Activated CD4-positive, alpha-beta T cell treated with anti-CD3 and anti-CD28 coated beads, Interleukin-2, amount 10 ng/mL, durations not matched to agents 7 days and 5 days (primary cell): ENCODE data around the gene NOS1AP. TPM values are rescaled to one million over a fixed set of nuclear protein-coding genes. Genes with fewer than 3 reads are reported as not detected.
"Not testable (repeated sequence)": the region's sequence is repeated elsewhere in the genome, so short reads cannot be mapped to it uniquely, and the experiment has no call there.

Experiments
- CTCF ChIA-PET: fragments of 350-600 bp; sonication (Branson Sonifier 250); formaldehyde crosslinking; loops from one replicate; lab custom pipeline; 2021; ENCODE audit warnings: antibody characterized with exemption; lab: Charles Lee
- POLR2A ChIA-PET: fragments of 350-600 bp; sonication (Branson Sonifier 250); formaldehyde crosslinking; loops from one replicate; lab custom pipeline; 2021; ENCODE audit warnings: antibody characterized with exemption; lab: Charles Lee
- DNase-seq: peaks from one replicate; pipeline ENCODE4 v3.0.0-alpha.2; 2020
- H3K27ac Mint-ChIP-seq: one replicate; pipeline ENCODE4 v1.8.0; 2021; ENCODE audit warnings: mild to moderate bottlenecking, moderate library complexity, mixed read lengths
- H3K27me3 Mint-ChIP-seq: one replicate; pipeline ENCODE4 v1.8.0; 2021; ENCODE audit warnings: mixed read lengths
- H3K36me3 Mint-ChIP-seq: one replicate; pipeline ENCODE4 v1.8.0; 2021; ENCODE audit warnings: low read depth, mixed read lengths
- H3K4me1 Mint-ChIP-seq: one replicate; pipeline ENCODE4 v1.8.0; 2021; ENCODE audit warnings: mixed read lengths
- H3K4me3 Mint-ChIP-seq: one replicate; pipeline ENCODE4 v1.8.0; 2021; ENCODE audit warnings: mild to moderate bottlenecking, moderate library complexity, mixed read lengths
- H3K9me3 Mint-ChIP-seq: one replicate; pipeline ENCODE4 v1.8.0; 2021; ENCODE audit warnings: mixed read lengths
- total RNA-seq, 2 experiments: library from RNA; stranded (reverse); gene quantifications; one replicate each; pipeline ENCODE4 v1.2.3, GENCODE V29; 2021

Gene NOS1AP
- total RNA-seq, 2 experiments from 2014 or later, result 0.06 TPM; not detected in 1

- DNase-seq, result no peak
- Mint-ChIP-seq H3K4me3 (no peak overlapping the region), H3K27me3 (peaks cover 26% of the 10 kb centered on the region), H3K9me3 (peaks cover 3% of the 10 kb centered on the region), H3K4me1 (no peaks in the 10 kb centered on the region), H3K27ac (no peak overlapping the region), H3K36me3 (no peaks in the 10 kb centered on the region)
- POLR2A ChIA-PET, result no interaction called here
- CTCF ChIA-PET, result no interaction called here
Observed at GRCh38 chr1:162080472-162081015, 11.1 kb downstream of the NOS1AP start.

- POLR2A ChIA-PET, result no interaction called here
- H3K27ac Mint-ChIP-seq, result no peak overlapping the region
- H3K4me1 Mint-ChIP-seq, result no peaks in the 10 kb centered on the region
- H3K36me3 Mint-ChIP-seq, result no peaks in the 10 kb centered on the region
- peaks cover 3% of the 10 kb centered on the region for H3K9me3 Mint-ChIP-seq
- CTCF ChIA-PET, result no interaction called here
- no peak for DNase-seq
- H3K4me3 Mint-ChIP-seq, result no peak overlapping the region
- H3K27me3 Mint-ChIP-seq, result peaks cover 21% of the 10 kb centered on the region
Observed at GRCh38 chr1:162081316-162081715, 11.8 kb downstream of the NOS1AP start.

GRCh38 chr1:162082080-162082479 is 12.6 kb downstream of the NOS1AP start:
- H3K9me3 Mint-ChIP-seq, H3K36me3 Mint-ChIP-seq, H3K4me3 Mint-ChIP-seq, CTCF ChIA-PET, DNase-seq, H3K4me1 Mint-ChIP-seq, H3K27ac Mint-ChIP-seq: not testable (repeated sequence)
- H3K27me3 Mint-ChIP-seq, result peaks cover 17% of the 10 kb centered on the region
- POLR2A ChIA-PET, result interaction anchor here (0.6 kb wide), 1 partner anchor 12 kb away, joined by 5 read pairs; no protein-coding TSS in a partner anchor

GRCh38 chr1:162083273-162083672 is 13.8 kb downstream of the NOS1AP start:
- no peak overlapping the region for H3K27ac Mint-ChIP-seq
- H3K27me3 Mint-ChIP-seq, result peaks cover 7% of the 10 kb centered on the region
- H3K36me3 Mint-ChIP-seq, result no peaks in the 10 kb centered on the region
- no peak for DNase-seq
- no peaks in the 10 kb centered on the region for H3K4me1 Mint-ChIP-seq
- H3K4me3 Mint-ChIP-seq, result no peak overlapping the region
- ChIA-PET CTCF (no interaction called here), POLR2A (no interaction called here)
- peaks cover 3% of the 10 kb centered on the region for H3K9me3 Mint-ChIP-seq

GRCh38 chr1:162085991-162086390 is 16.5 kb downstream of the NOS1AP start:
- CTCF ChIA-PET, result interaction anchor here (1.0 kb wide), 1 partner anchor 16 kb away, joined by 4 read pairs; no protein-coding TSS in a partner anchor
- Mint-ChIP-seq H3K36me3 (no peaks in the 10 kb centered on the region), H3K27ac (no peak overlapping the region), H3K27me3 (peaks cover 9% of the 10 kb centered on the region), H3K4me1 (no peaks in the 10 kb centered on the region), H3K4me3 (no peak overlapping the region), H3K9me3 (peaks cover 3% of the 10 kb centered on the region)
- POLR2A ChIA-PET, result interaction anchor here (0.5 kb wide), 1 partner anchor 124 kb away, joined by 4 read pairs; no protein-coding TSS in a partner anchor
- no peak for DNase-seq

GRCh38 chr1:162087111-162087510 is 17.6 kb downstream of the NOS1AP start:
- no peak for DNase-seq
- no peak overlapping the region for H3K4me3 Mint-ChIP-seq
- H3K27me3 Mint-ChIP-seq, result peaks cover 15% of the 10 kb centered on the region
- peaks cover 3% of the 10 kb centered on the region for H3K9me3 Mint-ChIP-seq
- H3K4me1 Mint-ChIP-seq, result no peaks in the 10 kb centered on the region
- POLR2A ChIA-PET, result no interaction called here
- no peak overlapping the region for H3K27ac Mint-ChIP-seq
- CTCF ChIA-PET, result no interaction called here
- no peaks in the 10 kb centered on the region for H3K36me3 Mint-ChIP-seq

- Mint-ChIP-seq H3K9me3 (peaks cover 3% of the 10 kb centered on the region), H3K36me3 (no peaks in the 10 kb centered on the region), H3K27ac (no peak overlapping the region), H3K4me1 (no peaks in the 10 kb centered on the region), H3K4me3 (no peak overlapping the region), H3K27me3 (peaks cover 17% of the 10 kb centered on the region)
- ChIA-PET POLR2A (no interaction called here), CTCF (no interaction called here)
- no peak for DNase-seq
Observed at GRCh38 chr1:162087574-162087973, 18.1 kb downstream of the NOS1AP start.

- DNase-seq, result no peak
- ChIA-PET CTCF (no interaction called here), POLR2A (no interaction called here)
- H3K9me3 Mint-ChIP-seq, result peaks cover 3% of the 10 kb centered on the region
- H3K27me3 Mint-ChIP-seq, result peaks cover 20% of the 10 kb centered on the region
- H3K4me1 Mint-ChIP-seq, result no peaks in the 10 kb centered on the region
- no peaks in the 10 kb centered on the region for H3K36me3 Mint-ChIP-seq
- no peak overlapping the region for H3K4me3 Mint-ChIP-seq
- H3K27ac Mint-ChIP-seq, result no peak overlapping the region
Observed at GRCh38 chr1:162088281-162088969, 18.9 kb downstream of the NOS1AP start.

- Mint-ChIP-seq H3K27ac (no peak overlapping the region), H3K4me1 (no peaks in the 10 kb centered on the region), H3K36me3 (no peaks in the 10 kb centered on the region), H3K9me3 (no peaks in the 10 kb centered on the region), H3K4me3 (no peak overlapping the region), H3K27me3 (peaks cover 21% of the 10 kb centered on the region)
- POLR2A ChIA-PET, result interaction anchor here (0.6 kb wide), 1 partner anchor 13 kb away, joined by 3 read pairs; no protein-coding TSS in a partner anchor
- CTCF ChIA-PET, result no interaction called here
- no peak for DNase-seq
Observed at GRCh38 chr1:162089748-162090147, 20.3 kb downstream of the NOS1AP start.

- Mint-ChIP-seq H3K36me3 (no peaks in the 10 kb centered on the region), H3K4me1 (no peaks in the 10 kb centered on the region), H3K27ac (no peak overlapping the region), H3K9me3 (no peaks in the 10 kb centered on the region), H3K4me3 (no peak overlapping the region), H3K27me3 (peaks cover 25% of the 10 kb centered on the region)
- DNase-seq, result no peak
- POLR2A ChIA-PET, result interaction anchor here (0.6 kb wide), 1 partner anchor 12 kb away, joined by 3 read pairs; no protein-coding TSS in a partner anchor
- CTCF ChIA-PET, result no interaction called here
Observed at GRCh38 chr1:162090378-162090777, 20.9 kb downstream of the NOS1AP start.

- DNase-seq, result no peak
- Mint-ChIP-seq H3K36me3 (no peaks in the 10 kb centered on the region), H3K4me3 (no peak overlapping the region), H3K27ac (no peak overlapping the region), H3K27me3 (peaks cover 25% of the 10 kb centered on the region), H3K9me3 (no peaks in the 10 kb centered on the region), H3K4me1 (no peaks in the 10 kb centered on the region)
- ChIA-PET POLR2A (no interaction called here), CTCF (no interaction called here)
Observed at GRCh38 chr1:162091681-162092524, 22.4 kb downstream of the NOS1AP start.

- no peaks in the 10 kb centered on the region for H3K9me3 Mint-ChIP-seq
- H3K4me1 Mint-ChIP-seq, result no peaks in the 10 kb centered on the region
- peaks cover 28% of the 10 kb centered on the region for H3K27me3 Mint-ChIP-seq
- H3K27ac Mint-ChIP-seq, result no peak overlapping the region
- POLR2A ChIA-PET, result no interaction called here
- CTCF ChIA-PET, result no interaction called here
- H3K36me3 Mint-ChIP-seq, result no peaks in the 10 kb centered on the region
- no peak overlapping the region for H3K4me3 Mint-ChIP-seq
- DNase-seq, result no peak
Observed at GRCh38 chr1:162093095-162093494, 23.6 kb downstream of the NOS1AP start.

- no peak overlapping the region for H3K27ac Mint-ChIP-seq
- no peaks in the 10 kb centered on the region for H3K4me1 Mint-ChIP-seq
- H3K4me3 Mint-ChIP-seq, result no peak overlapping the region
- peaks cover 28% of the 10 kb centered on the region for H3K27me3 Mint-ChIP-seq
- H3K9me3 Mint-ChIP-seq, result no peaks in the 10 kb centered on the region
- POLR2A ChIA-PET, result no interaction called here
- CTCF ChIA-PET, result no interaction called here
- no peaks in the 10 kb centered on the region for H3K36me3 Mint-ChIP-seq
- no peak for DNase-seq
Observed at GRCh38 chr1:162094271-162094670, 24.8 kb downstream of the NOS1AP start.
